Lower leg skin (tissue), 4 donors: ENCODE results near the gene MCCD1. TPM values are rescaled to one million over a fixed set of nuclear protein-coding genes. Genes with fewer than 3 reads are reported as not detected.
A peak's percentile ranks its signal among the peaks of the same experiment; 100 is the strongest.

ENCODE experiments used
- DNase-seq, 2 donors: peaks; one replicate each; pipeline ENCODE4 v3.0.0-alpha.2; 2019; ENCODE audit warnings: low spot score in 2 of 2
- H3K4me3 ChIP-seq: fragments of 200-600 bp; sonication (generic); 2 replicates; pipeline ENCODE4 v1.5.1; 2017; ENCODE audit warnings: mild to moderate bottlenecking, low read depth; ENCODE audit not compliant: poor library complexity, severe bottlenecking
- CTCF ChIP-seq, 3 donors: fragments of 450-650 bp; IDR thresholded peaks; one replicate each; pipeline ENCODE4 v1.5.1; 2016; ENCODE audit warnings: antibody characterized with exemption in 3 of 3, mild to moderate bottlenecking in 3 of 3, moderate library complexity in 2 of 3
- POLR2A ChIP-seq, 2 donors: fragments of 450-650 bp; IDR thresholded peaks; one replicate each; pipeline ENCODE4 v1.6.1; 2016 to 2017; ENCODE audit warnings: antibody characterized with exemption in 2 of 2, mild to moderate bottlenecking in 1 of 2, moderate library complexity in 1 of 2
- WGBS, 2 donors: methylation state at CpG; one replicate each; pipeline ENCODE4 v1.1.5; 2018; 5-methylcytosine and 5-hydroxymethylcytosine counted together
- intact Hi-C: fragments of 100-400 bp; cut with DNase I; formaldehyde crosslinking; loops from one replicate; pipeline ENCODE4 v1.15.0; 2023; ENCODE audit warnings: low total_unique reads
- total RNA-seq, 4 donors: library from RNA; depleted of rRNA; stranded (reverse); fragments of >200 nt; gene quantifications; one replicate each; pipeline ENCODE4 v1.1.0, GENCODE V29; 2016

Gene MCCD1
- total RNA-seq = not detected

- no peak within 1 kb of the TSS for H3K4me3 ChIP-seq
- DNase-seq = peak in 1 of 2 donors; percentile 53
- intact Hi-C loops = no loop called here
- WGBS, 2 donors = 51 to 63% methylated on average over 7 of the region's 7 CpGs
- TF ChIP-seq POLR2A (IDR thresholded peaks at IDR 0.05) (no peak), CTCF (IDR thresholded peaks at IDR 0.05) (no peak)
Observed at GRCh38 chr6:31528821-31529328, at the start of gene MCCD1. Gene MCCD1 (plus strand): TSS chr6:31528962. CDS start chr6:31529015, 53 bp downstream.

- intact Hi-C loops = no loop called here
- WGBS, 2 donors = 90 to 92% methylated on average over 5 of the region's 5 CpGs
- H3K4me3 ChIP-seq = no peak overlapping the region
- TF ChIP-seq POLR2A (IDR thresholded peaks at IDR 0.05) (no peak), CTCF (IDR thresholded peaks at IDR 0.05) (no peak)
- no peak for DNase-seq
Observed at GRCh38 chr6:31479151-31479932, 49.4 kb upstream of the MCCD1 start.

GRCh38 chr6:31479933-31480535, 48.7 kb upstream of the MCCD1 start:
- no peak overlapping the region for H3K4me3 ChIP-seq
- 60 to 69% methylated on average over 3 of the region's 3 CpGs for WGBS, 2 donors
- no peak for DNase-seq
- intact Hi-C loops = no loop called here
- TF ChIP-seq POLR2A (IDR thresholded peaks at IDR 0.05) (no peak), CTCF (IDR thresholded peaks at IDR 0.05) (no peak)

GRCh38 chr6:31480574-31480973, 48.2 kb upstream of the MCCD1 start:
- no peak for DNase-seq
- intact Hi-C loops = no loop called here
- no peak overlapping the region for H3K4me3 ChIP-seq
- no peak for TF ChIP-seq POLR2A (IDR thresholded peaks at IDR 0.05)
- TF ChIP-seq CTCF (IDR thresholded peaks at IDR 0.05) = no peak
- WGBS, 2 donors = 84 to 89% methylated on average over 11 of the region's 11 CpGs

- no peak overlapping the region for H3K4me3 ChIP-seq
- no peak for TF ChIP-seq CTCF (IDR thresholded peaks at IDR 0.05)
- no peak for TF ChIP-seq POLR2A (IDR thresholded peaks at IDR 0.05)
- intact Hi-C loops = no loop called here
- 52 to 75% methylated on average over 2 of the region's 2 CpGs for WGBS, 2 donors
- no peak for DNase-seq
Observed at GRCh38 chr6:31483392-31483791, 45.4 kb upstream of the MCCD1 start.
